Stimulated activated CD4-positive, alpha-beta T cell treated with anti-CD3 and anti-CD28 coated beads, Interleukin-1b, Interleukin-23, amount 100 ng/mL, for 1 hour (primary cell): ENCODE data around the gene SLCO1B3.

Experiments used
- DNase-seq, 2 donors: peaks; one replicate each; pipeline ENCODE4 v3.0.0-alpha.2; 2020; ENCODE audit warnings: low read depth in 2 of 2

SLCO1B3 gene

DNA sequence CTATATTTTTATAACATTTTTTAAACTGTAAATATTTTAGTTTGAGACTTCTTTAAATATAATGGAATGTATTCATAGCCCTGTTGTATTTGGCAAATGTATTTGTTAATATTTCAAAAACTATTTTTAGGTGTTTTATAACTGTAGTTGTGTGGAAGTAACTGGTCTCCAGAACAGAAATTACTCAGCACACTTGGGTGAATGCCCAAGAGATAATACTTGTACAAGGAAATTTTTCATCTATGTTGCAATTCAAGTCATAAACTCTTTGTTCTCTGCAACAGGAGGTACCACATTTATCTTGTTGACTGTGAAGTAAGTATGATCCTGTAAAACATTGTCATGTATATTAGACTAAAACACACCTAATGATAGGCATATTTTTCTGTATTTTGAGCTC lies 72.8 kb downstream of the SLCO1B3 start:
- DNase-seq = no peak

DNA sequence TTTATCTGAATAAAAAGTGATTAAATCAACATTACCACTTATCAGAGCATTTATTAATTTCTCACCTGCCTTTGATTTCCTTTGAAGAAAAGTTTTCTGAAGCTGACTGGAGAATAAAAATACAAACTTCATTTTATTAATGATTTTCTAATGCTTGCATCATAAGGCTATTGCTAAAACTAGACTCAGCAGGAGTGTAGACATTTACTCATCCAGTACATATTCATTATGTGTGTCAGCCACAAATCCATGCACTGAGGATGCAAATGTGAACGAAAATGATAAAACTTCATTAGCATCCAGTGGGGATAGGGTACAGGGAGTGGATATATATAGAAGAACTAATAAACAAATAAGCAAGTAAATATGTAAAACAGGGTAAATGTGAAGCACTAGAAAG lies 74.6 kb downstream of the SLCO1B3 start:
- no peak for DNase-seq

DNA sequence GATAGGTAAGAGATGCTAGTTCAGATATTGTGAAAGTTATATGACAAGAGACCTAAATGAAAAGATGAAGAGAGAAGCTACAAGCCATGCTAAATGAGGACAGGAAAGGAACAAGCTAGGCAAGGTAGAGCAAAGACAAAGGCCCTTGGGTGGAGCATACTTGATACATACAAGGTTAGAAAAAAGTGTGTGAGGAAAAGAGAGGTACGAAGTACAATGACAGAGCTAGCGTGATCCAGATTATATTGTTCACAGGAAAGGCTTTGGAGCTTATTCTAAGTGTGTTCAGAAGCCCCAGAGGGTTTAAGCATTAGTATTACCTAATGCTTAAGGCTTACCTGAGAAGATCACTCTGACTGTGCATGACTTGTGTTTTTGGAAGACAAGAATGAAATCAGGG lies 75.0 kb downstream of the SLCO1B3 start:
- DNase-seq = no peak

DNA sequence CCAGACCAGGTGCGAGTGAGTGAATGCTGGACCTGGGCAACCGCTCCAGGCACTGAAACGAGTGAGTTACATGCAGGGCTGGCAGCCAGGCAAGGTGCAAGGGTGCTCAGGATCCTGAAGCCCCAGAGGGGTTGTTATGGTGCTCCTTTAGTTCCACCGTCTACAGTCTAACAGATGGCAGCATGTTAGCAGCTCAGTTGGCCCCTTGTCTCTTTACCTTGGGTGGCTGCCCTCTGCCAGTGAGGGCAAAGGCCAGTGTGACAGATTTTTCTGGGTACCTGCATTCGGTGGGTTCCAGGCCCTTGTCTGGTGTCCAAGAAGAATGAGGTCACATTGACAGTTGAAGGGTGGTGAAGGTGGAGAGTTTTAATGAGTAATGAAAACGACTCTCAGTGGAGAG lies 106.8 kb downstream of the SLCO1B3 start:
- no peak for DNase-seq

DNA sequence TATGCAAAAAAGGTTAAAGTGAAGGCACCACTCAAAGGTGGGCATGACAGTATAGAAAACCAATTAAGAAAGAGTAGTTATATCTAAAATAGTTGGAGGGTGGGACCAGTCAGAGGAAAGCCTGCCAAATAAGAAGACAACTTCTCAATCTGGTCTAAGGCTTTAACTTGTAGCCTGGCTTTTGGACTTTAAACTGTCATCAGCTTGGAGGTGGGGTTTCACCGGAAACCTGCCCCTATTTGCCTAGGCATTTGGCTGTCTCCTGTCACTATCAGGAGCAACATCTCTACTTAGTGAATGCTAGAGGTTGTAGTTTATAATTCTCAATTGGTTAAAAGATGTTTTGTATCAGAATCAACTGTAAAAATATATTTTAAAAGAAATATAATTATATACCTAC lies 107.3 kb downstream of the SLCO1B3 start:
- DNase-seq = no peak

DNA sequence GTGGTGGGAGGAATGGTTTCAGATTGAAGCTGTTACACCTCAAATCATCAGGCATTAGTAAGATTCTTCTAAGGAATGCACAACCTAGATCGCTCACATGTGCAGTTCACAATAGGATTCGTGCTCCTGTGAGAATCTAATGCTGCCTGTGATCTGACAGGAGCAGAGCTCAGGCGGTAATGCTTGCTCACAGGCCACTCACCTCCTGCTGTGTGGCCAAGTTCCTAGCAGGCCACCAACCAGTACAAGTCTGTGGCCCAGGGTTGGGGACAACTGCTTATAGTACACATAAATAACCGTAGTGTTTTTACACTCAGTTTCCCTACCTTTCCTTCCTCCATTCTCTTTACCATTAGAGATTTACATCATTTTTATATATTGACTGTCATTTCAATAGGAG lies 121.4 kb downstream of the SLCO1B3 start:
- DNase-seq = no peak

DNA sequence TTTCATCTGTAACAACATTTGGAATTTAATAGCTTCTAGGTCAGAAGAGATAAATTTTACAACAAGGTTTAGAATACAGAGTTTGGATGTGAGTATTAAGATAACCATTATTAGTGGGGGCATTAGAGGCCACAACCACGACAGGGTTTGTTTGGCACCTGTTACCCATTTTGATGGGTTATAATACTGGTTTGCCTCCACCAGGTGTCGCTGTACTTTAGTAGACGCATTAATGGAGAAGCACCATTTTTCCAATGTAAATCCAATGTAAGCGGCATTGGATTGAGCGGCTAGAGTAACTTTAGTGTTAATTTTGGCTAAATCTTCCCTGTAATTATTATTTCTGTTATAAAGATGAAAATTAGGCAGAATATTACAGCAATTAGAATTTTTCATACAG lies 136.2 kb downstream of the SLCO1B3 start:
- no peak for DNase-seq

DNA sequence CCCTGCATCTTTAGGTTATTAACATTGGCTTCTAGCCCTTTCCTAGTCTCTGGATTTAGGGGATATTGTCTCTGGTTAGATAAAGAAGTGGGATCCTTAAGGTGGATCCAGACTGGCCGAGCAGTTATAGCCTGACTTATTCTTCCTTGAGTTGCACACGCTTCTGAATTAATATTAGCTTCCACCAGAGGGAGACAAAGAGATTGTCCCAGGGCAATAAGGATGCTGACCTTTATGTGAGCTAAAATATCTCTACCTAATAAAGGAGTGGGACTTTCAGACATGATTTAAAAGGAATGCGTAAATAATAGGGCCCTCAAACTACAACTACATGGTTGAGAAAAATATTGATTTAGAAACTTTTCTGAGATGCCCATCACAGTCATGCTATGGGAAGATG lies 139.7 kb downstream of the SLCO1B3 start:
- no peak for DNase-seq

DNA sequence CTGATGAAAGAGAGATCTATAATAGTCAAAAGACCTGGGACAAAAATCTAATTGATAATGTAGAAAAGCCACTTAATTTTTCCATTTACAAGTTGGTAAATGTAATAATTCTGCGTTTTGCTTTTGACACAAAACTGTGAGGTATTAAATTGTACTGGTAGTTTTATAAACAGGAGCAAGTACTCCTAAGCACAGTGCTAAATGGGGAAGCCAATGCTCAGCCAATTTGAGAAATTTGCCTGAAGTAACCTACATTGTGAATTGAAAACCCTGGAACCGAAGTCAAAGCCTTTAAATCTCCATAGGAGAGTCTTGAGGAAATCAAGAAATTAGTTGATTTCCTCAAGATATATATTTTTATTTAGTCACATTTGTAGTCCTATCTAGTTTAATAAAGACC lies 152.8 kb downstream of the SLCO1B3 start:
- DNase-seq = no peak

DNA sequence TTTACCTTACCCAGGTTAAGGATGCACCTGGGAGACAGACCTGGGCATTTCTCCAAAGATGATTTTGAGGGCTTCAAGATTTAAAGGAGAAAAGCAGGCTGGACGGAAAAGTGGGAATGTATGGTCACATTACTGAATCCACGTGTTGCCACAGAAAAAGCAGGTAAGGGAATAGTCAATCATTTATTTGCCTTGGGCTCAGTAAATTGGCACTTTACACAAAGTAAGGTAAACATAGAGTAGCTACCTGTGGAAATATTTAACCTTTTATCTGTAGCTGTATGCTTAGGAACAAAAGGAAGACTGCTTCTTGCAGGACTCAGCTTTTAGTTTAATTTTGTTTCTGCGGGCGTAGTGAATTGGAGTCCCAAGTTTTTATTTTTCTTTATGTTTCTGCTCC lies 153.3 kb downstream of the SLCO1B3 start:
- DNase-seq = no peak
